Stimulated activated CD4-positive, alpha-beta T cell treated with anti-CD3 and anti-CD28 coated beads, Interleukin-4, amount 100 ng/mL, for 48 hours (primary cell): Measurements from ENCODE around the gene PPP2R3A.

ENCODE experiments used
- DNase-seq, 2 donors: peaks; one replicate each; pipeline ENCODE4 v3.0.0-alpha.2; 2020; ENCODE audit warnings: low read depth in 2 of 2

The PPP2R3A gene

GRCh38 chr3:135967867-135968266 lies 2.3 kb downstream of the PPP2R3A start:
- DNase-seq: no peak

GRCh38 chr3:135970506-135971116 lies 5.1 kb downstream of the PPP2R3A start:
- DNase-seq: no peak

GRCh38 chr3:135973841-135974240 lies 8.3 kb downstream of the PPP2R3A start:
- DNase-seq: no peak

GRCh38 chr3:135975053-135975452 lies 9.5 kb downstream of the PPP2R3A start:
- no peak for DNase-seq

- no peak for DNase-seq
Observed at GRCh38 chr3:135975536-135975935, 10.0 kb downstream of the PPP2R3A start.

GRCh38 chr3:135980343-135980742 lies 14.8 kb downstream of the PPP2R3A start:
- no peak for DNase-seq

- no peak for DNase-seq
Observed at GRCh38 chr3:135981701-135982403, 16.3 kb downstream of the PPP2R3A start.

GRCh38 chr3:135982404-135982761 lies 16.9 kb downstream of the PPP2R3A start:
- no peak for DNase-seq

- DNase-seq: no peak
Observed at GRCh38 chr3:135982922-135983581, 17.5 kb downstream of the PPP2R3A start.

- no peak for DNase-seq
Observed at GRCh38 chr3:135987661-135988060, 22.1 kb downstream of the PPP2R3A start.

GRCh38 chr3:135989242-135989641 lies 23.7 kb downstream of the PPP2R3A start:
- DNase-seq: no peak

GRCh38 chr3:135990903-135991302 lies 25.4 kb downstream of the PPP2R3A start:
- no peak for DNase-seq

GRCh38 chr3:135991621-135992020 lies 26.1 kb downstream of the PPP2R3A start:
- no peak for DNase-seq

- no peak for DNase-seq
Observed at GRCh38 chr3:135992072-135992471, 26.5 kb downstream of the PPP2R3A start.

GRCh38 chr3:135994708-135995337 lies 29.3 kb downstream of the PPP2R3A start:
- no peak for DNase-seq

GRCh38 chr3:135995766-135996165 lies 30.2 kb downstream of the PPP2R3A start:
- DNase-seq: no peak

GRCh38 chr3:135997554-135998320 lies 32.2 kb downstream of the PPP2R3A start:
- no peak for DNase-seq

- DNase-seq: no peak
Observed at GRCh38 chr3:136008221-136008620, 42.7 kb downstream of the PPP2R3A start.

- DNase-seq: no peak
Observed at GRCh38 chr3:136008732-136009470, 43.4 kb downstream of the PPP2R3A start.

GRCh38 chr3:136018876-136019275 lies 53.3 kb downstream of the PPP2R3A start:
- no peak for DNase-seq

GRCh38 chr3:136021803-136022202 lies 56.3 kb downstream of the PPP2R3A start:
- no peak for DNase-seq
